Panc1 (cell line): ENCODE measurements around the gene CHAC2. TPM values are rescaled to one million over a fixed set of nuclear protein-coding genes. Genes with fewer than 3 reads are reported as not detected.

Experiments used
- ATAC-seq: fragments of 200-7000 bp; cut with Tn5 transposase; 2 replicates; pipeline ENCODE4 v1.9.1; 2020; ENCODE audit warnings: mild to moderate bottlenecking, moderate library complexity
- BruUV-seq: library from RNA; stranded (reverse); fragments of 400-500 nt; replicated peaks from 2 replicates; lab custom pipeline; 2021; lab: Mats Ljungman, UMichigan
- CTCF ChIA-PET: fragments of 300-600 bp; sonication (Branson Sonifier 250); formaldehyde crosslinking; loops from one replicate; lab custom pipeline; 2022; ENCODE audit warnings: antibody characterized with exemption; lab: Charles Lee
- POLR2A ChIA-PET: fragments of 300-600 bp; sonication (Branson Sonifier 250); formaldehyde crosslinking; loops from one replicate; lab custom pipeline; 2022; ENCODE audit warnings: antibody characterized with exemption; lab: Charles Lee
- DNase-seq: peaks from one replicate; pipeline ENCODE4 v3.0.0-alpha.2; 2010; ENCODE audit warnings: low read depth, low spot score
- H3K27ac ChIP-seq: 2 replicates; pipeline ENCODE4 v1.5.1; 2011; ENCODE audit warnings: mild to moderate bottlenecking, low read length, inconsistent platforms
- H3K27me3 ChIP-seq: fragments of 200-500 bp; sonication (Bioruptor generic); 2 replicates; pipeline ENCODE4 v1.6.0; 2014; ENCODE audit warnings: low read length, inconsistent platforms; ENCODE audit not compliant: control insufficient read depth, insufficient read depth
- H3K36me3 ChIP-seq: fragments of 200-500 bp; sonication (Bioruptor generic); 2 replicates; pipeline ENCODE4 v1.5.1; 2014; ENCODE audit warnings: inconsistent platforms, mild to moderate bottlenecking, low read length, moderate library complexity; ENCODE audit not compliant: control insufficient read depth, insufficient read depth
- H3K4me1 ChIP-seq: 2 replicates; pipeline ENCODE4 v1.5.1; 2011; ENCODE audit warnings: inconsistent platforms, mild to moderate bottlenecking, low read length, moderate library complexity; ENCODE audit not compliant: control insufficient read depth, insufficient read depth
- H3K4me3 ChIP-seq, 2 experiments: 2 replicates each; pipeline ENCODE4 v1.5.1; 2011 to 2012; ENCODE audit warnings: low read depth in 2 of 2, low read length in 2 of 2, mild to moderate bottlenecking in 2 of 2, inconsistent platforms in 1 of 2, moderate library complexity in 1 of 2
- H3K9me3 ChIP-seq: fragments of 200-500 bp; sonication (Bioruptor generic); 2 replicates; pipeline ENCODE4 v1.5.1; 2014; ENCODE audit warnings: low read depth, mild to moderate bottlenecking, inconsistent platforms, low read length, moderate library complexity; ENCODE audit not compliant: control insufficient read depth, insufficient read depth
- POLR2AphosphoS5 ChIP-seq: IDR thresholded peaks from 2 replicates; pipeline ENCODE4 v1.6.1; 2012; ENCODE audit warnings: mild to moderate bottlenecking, low read depth, low read length, moderate library complexity
- SIN3A ChIP-seq: IDR thresholded peaks from 2 replicates; pipeline ENCODE4 v1.6.1; 2012; ENCODE audit warnings: low read depth, mild to moderate bottlenecking, low read length, moderate library complexity, borderline replicate concordance; ENCODE audit not compliant: insufficient read depth
- TCF7L2 ChIP-seq: IDR thresholded peaks from 2 replicates; pipeline ENCODE4 v1.6.1; 2011; ENCODE audit warnings: mild to moderate bottlenecking, low read depth, low read length, inconsistent platforms
- in situ Hi-C: cut with HindIII; loops from 2 replicates; pipeline ENCODE4 v1.10.0; 2016; ENCODE audit warnings: low sequenced_read_pairs, low pct_unique_long_range_greater_than_20kb
- intact Hi-C: fragments of 100-400 bp; cut with micrococcal nuclease; formaldehyde crosslinking; loops from one replicate; pipeline ENCODE4 v1.10.0; 2022; ENCODE audit not compliant: unreplicated experiment
- total RNA-seq: library from RNA; stranded (reverse); gene quantifications from one replicate; pipeline ENCODE4 v1.2.1, GENCODE V29; 2021; ENCODE audit not compliant: unreplicated experiment
- TF ChIP-seq, protein P1 (sequence below), 2 experiments: IDR thresholded peaks; 2 replicates each; pipeline ENCODE4 v1.6.1; 2011 to 2012; ENCODE audit warnings: low read depth in 2 of 2, control low read depth in 1 of 2, low read length in 1 of 2, mild to moderate bottlenecking in 1 of 2, moderate library complexity in 1 of 2; ENCODE audit not compliant: insufficient read depth in 1 of 2
- TF ChIP-seq, protein P2 (sequence below): fragments of 450-650 bp; IDR thresholded peaks from 2 replicates; pipeline ENCODE4 v1.5.1; 2017; ENCODE audit warnings: mild to moderate bottlenecking

The CHAC2 gene
- total RNA-seq, 1 experiment from 2014 or later, result 7.6 TPM

DNA sequence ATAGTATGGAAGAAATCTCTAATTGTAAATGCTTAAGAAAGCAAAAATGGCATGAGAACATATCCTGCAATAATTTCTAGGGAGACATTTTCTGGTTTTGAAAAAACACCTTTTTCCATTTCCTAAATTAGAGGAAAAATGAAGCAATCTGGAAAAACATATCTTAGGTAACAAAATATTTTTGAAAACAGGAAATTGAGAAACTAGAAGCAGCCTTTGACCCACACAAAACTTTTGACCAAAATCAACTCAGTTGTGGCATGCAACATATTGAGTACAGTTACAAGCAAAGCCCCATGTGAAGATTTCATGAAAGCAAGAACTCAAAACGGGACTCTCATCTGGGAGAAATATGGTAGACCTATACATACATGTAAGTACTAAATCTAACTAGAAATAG lies 28.6 kb upstream of the CHAC2 start:
- in situ Hi-C loops, result no loop called here
- Histone ChIP-seq H3K4me3 (no peak overlapping the region), H3K36me3 (no peaks in the 10 kb centered on the region), H3K27ac (no peak overlapping the region), H3K27me3 (no peaks in the 10 kb centered on the region), H3K4me1 (no peaks in the 10 kb centered on the region), H3K9me3 (no peaks in the 10 kb centered on the region)
- ATAC-seq, result no peak
- no peak for DNase-seq
- ChIA-PET CTCF (no interaction called here), POLR2A (no interaction called here)
- TF ChIP-seq POLR2AphosphoS5 (no peak), SIN3A (no peak), TCF7L2 (no peak)
- TF ChIP-seq, protein P1, sequence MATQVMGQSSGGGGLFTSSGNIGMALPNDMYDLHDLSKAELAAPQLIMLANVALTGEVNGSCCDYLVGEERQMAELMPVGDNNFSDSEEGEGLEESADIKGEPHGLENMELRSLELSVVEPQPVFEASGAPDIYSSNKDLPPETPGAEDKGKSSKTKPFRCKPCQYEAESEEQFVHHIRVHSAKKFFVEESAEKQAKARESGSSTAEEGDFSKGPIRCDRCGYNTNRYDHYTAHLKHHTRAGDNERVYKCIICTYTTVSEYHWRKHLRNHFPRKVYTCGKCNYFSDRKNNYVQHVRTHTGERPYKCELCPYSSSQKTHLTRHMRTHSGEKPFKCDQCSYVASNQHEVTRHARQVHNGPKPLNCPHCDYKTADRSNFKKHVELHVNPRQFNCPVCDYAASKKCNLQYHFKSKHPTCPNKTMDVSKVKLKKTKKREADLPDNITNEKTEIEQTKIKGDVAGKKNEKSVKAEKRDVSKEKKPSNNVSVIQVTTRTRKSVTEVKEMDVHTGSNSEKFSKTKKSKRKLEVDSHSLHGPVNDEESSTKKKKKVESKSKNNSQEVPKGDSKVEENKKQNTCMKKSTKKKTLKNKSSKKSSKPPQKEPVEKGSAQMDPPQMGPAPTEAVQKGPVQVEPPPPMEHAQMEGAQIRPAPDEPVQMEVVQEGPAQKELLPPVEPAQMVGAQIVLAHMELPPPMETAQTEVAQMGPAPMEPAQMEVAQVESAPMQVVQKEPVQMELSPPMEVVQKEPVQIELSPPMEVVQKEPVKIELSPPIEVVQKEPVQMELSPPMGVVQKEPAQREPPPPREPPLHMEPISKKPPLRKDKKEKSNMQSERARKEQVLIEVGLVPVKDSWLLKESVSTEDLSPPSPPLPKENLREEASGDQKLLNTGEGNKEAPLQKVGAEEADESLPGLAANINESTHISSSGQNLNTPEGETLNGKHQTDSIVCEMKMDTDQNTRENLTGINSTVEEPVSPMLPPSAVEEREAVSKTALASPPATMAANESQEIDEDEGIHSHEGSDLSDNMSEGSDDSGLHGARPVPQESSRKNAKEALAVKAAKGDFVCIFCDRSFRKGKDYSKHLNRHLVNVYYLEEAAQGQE (IDR thresholded peaks at IDR 0.05; ENCODE audit: insufficient read depth in 1 of 2, low read depth in 2 of 2, low read length in 1 of 2), result no peak
- TF ChIP-seq, protein P2, sequence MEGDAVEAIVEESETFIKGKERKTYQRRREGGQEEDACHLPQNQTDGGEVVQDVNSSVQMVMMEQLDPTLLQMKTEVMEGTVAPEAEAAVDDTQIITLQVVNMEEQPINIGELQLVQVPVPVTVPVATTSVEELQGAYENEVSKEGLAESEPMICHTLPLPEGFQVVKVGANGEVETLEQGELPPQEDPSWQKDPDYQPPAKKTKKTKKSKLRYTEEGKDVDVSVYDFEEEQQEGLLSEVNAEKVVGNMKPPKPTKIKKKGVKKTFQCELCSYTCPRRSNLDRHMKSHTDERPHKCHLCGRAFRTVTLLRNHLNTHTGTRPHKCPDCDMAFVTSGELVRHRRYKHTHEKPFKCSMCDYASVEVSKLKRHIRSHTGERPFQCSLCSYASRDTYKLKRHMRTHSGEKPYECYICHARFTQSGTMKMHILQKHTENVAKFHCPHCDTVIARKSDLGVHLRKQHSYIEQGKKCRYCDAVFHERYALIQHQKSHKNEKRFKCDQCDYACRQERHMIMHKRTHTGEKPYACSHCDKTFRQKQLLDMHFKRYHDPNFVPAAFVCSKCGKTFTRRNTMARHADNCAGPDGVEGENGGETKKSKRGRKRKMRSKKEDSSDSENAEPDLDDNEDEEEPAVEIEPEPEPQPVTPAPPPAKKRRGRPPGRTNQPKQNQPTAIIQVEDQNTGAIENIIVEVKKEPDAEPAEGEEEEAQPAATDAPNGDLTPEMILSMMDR, result no peak
- BruUV-seq, result no TSS peak
- intact Hi-C loops, result no loop called here

- Histone ChIP-seq H3K9me3 (no peaks in the 10 kb centered on the region), H3K4me3 (no peak overlapping the region), H3K4me1 (no peaks in the 10 kb centered on the region), H3K27me3 (no peaks in the 10 kb centered on the region), H3K27ac (no peak overlapping the region), H3K36me3 (no peaks in the 10 kb centered on the region)
- no TSS peak for BruUV-seq
- intact Hi-C loops (no loop called here), in situ Hi-C loops (no loop called here)
- POLR2A ChIA-PET, result no interaction called here
- ATAC-seq, result no peak
- no peak for TF ChIP-seq POLR2AphosphoS5
- TF ChIP-seq, protein P2, result peak; percentile 56; the same call in 1 of the 2 replicates
- DNase-seq, result no peak
- CTCF ChIA-PET, result no interaction called here
These were observed 27.4 kb upstream of the CHAC2 start for GRCh38 chr2:53740170-53740569.
